ENCODE results near the gene KIF1A.

GRCh38 chr2:240774856-240775255, 45.2 kb downstream of the KIF1A start:
- no peak for TF ChIP-seq CTCF (IDR thresholded peaks at IDR 0.05; ENCODE audit: low read length)
- no peak for TF ChIP-seq EZH2 (optimal IDR thresholded peaks at IDR 0.05; ENCODE audit: low read depth, low read length)
- no peak for TF ChIP-seq EZH2phosphoT487 (IDR thresholded peaks at IDR 0.05; ENCODE audit: low read length)

Measured in MM.1S (cell line).